ENCODE measurements around the gene TIMM13. TPM values are rescaled to one million over a fixed set of nuclear protein-coding genes. Genes with fewer than 3 reads are reported as not detected.

TIMM13 gene
- total RNA-seq, 2 experiments from 2014 or later = 113 to 121 TPM

- CTCF ChIA-PET = interaction anchor here (0.6 to 1.1 kb wide), 5 partner anchors 10 to 231 kb away, joined by 3 to 4 read pairs (median 3); no protein-coding TSS in a partner anchor
- POLR2A ChIA-PET = no interaction called here
- H3K36me3 Mint-ChIP-seq (ENCODE audit: low read depth) = peaks cover 3% of the 10 kb centered on the region
- no peak overlapping the region for H3K27ac Mint-ChIP-seq
- intact Hi-C loops (cut with micrococcal nuclease) = no loop called here
- H3K9me3 Mint-ChIP-seq = peaks cover 18% of the 10 kb centered on the region
- no peak for TF ChIP-seq CTCF (IDR thresholded peaks at IDR 0.05)
- H3K27me3 Mint-ChIP-seq = peaks cover 3% of the 10 kb centered on the region
- H3K4me3 Mint-ChIP-seq = no peak overlapping the region
- ATAC-seq (no peak), DNase-seq (no peak)
- peaks cover 3% of the 10 kb centered on the region for H3K4me1 Mint-ChIP-seq (ENCODE audit: low read depth)
These were observed 46.8 kb downstream of the TIMM13 start for GRCh38 chr19:2380567-2380966.

GRCh38 chr19:2376784-2377519 lies 50.4 kb downstream of the TIMM13 start:
- Mint-ChIP-seq H3K27me3 (peaks cover 1% of the 10 kb centered on the region), H3K4me3 (no peak overlapping the region), H3K27ac (no peak overlapping the region), H3K9me3 (peaks cover 18% of the 10 kb centered on the region), H3K36me3 (ENCODE audit: low read depth) (peaks cover 3% of the 10 kb centered on the region), H3K4me1 (ENCODE audit: low read depth) (no peaks in the 10 kb centered on the region)
- no peak for TF ChIP-seq CTCF (IDR thresholded peaks at IDR 0.05)
- intact Hi-C loops (cut with micrococcal nuclease) = no loop called here
- POLR2A ChIA-PET = no interaction called here
- CTCF ChIA-PET = interaction anchor here (1.7 kb wide), 1 partner anchor 16 kb away, joined by 4 read pairs; no protein-coding TSS in a partner anchor
- ATAC-seq (no peak), DNase-seq (no peak)

Small RNA genes within 50 kb of the gene (microRNA-seq; reads per million reads assigned to microRNA genes)
- gene MIR7108 (ENCODE audit: borderline microRNAs expressed, borderline replicate concordance) = not detected

Other genes with a start within 250 kb of the TIMM13 start
- 10 to 100 TPM; 65.3 to 72.8 TPM for gene PLEKHJ1, start 191.3 kb downstream of the TIMM13 start, total RNA-seq
- gene SF3A2, start 190.8 kb downstream of the TIMM13 start, total RNA-seq = 100 to 1,000 TPM; 157 to 163 TPM
- gene AMH, start 178.3 kb downstream of the TIMM13 start, total RNA-seq = 1 to 10 TPM; 4.5 to 6.1 TPM
- 1 to 10 TPM; 1.0 TPM for gene JSRP1, start 171.2 kb downstream of the TIMM13 start, total RNA-seq
- gene PEAK3, start 145.4 kb downstream of the TIMM13 start, total RNA-seq = not detected
- under 1 TPM; 0.16 to 0.27 TPM for gene LINGO3, start 119.4 kb downstream of the TIMM13 start, total RNA-seq
- gene LSM7, start 99.0 kb downstream of the TIMM13 start, total RNA-seq = 100 to 1,000 TPM; 154 to 162 TPM
- gene SPPL2B, start 98.9 kb downstream of the TIMM13 start, total RNA-seq = 10 to 100 TPM; 52.8 to 54.3 TPM
- gene TMPRSS9, start 67.3 kb downstream of the TIMM13 start, total RNA-seq = not detected
- gene LMNB2, start 29.4 kb upstream of the TIMM13 start, total RNA-seq = 10 to 100 TPM; 90.9 to 96.3 TPM
- gene GADD45B, start 48.5 kb upstream of the TIMM13 start, total RNA-seq = 100 to 1,000 TPM in 1 of 2 experiments, 10 to 100 TPM in 1; 98.3 to 102 TPM

All from activated CD8-positive, alpha-beta T cell treated with anti-CD3 and anti-CD28 coated beads for 36 hours (primary cell).